PC-3 (cell line): ENCODE results near the gene CEP128. TPM values are rescaled to one million over a fixed set of nuclear protein-coding genes. Genes with fewer than 3 reads are reported as not detected.

ENCODE experiments used
- ATAC-seq: fragments of 200-7000 bp; cut with Tn5 transposase; 2 replicates; pipeline ENCODE4 v1.9.1; 2020; ENCODE audit warnings: mild to moderate bottlenecking, moderate library complexity
- BruUV-seq: library from RNA; stranded (reverse); fragments of 400-500 nt; replicated peaks from 2 replicates; lab custom pipeline; 2021; lab: Mats Ljungman, UMichigan
- CTCF ChIA-PET: fragments of 300-600 bp; sonication (Branson Sonifier 250); formaldehyde crosslinking; loops from one replicate; lab custom pipeline; 2022; ENCODE audit warnings: antibody characterized with exemption; lab: Charles Lee
- POLR2A ChIA-PET: fragments of 300-600 bp; sonication (Branson Sonifier 250); formaldehyde crosslinking; loops from one replicate; lab custom pipeline; 2022; ENCODE audit warnings: antibody characterized with exemption; ENCODE audit not compliant: unreplicated experiment; lab: Charles Lee
- DNase-seq: peaks from one replicate; pipeline ENCODE4 v3.0.0-alpha.2; 2015
- H2AFZ ChIP-seq: fragments of 300-600 bp; sonication (generic); 2 replicates; pipeline ENCODE4 v1.6.0; 2016; ENCODE audit warnings: antibody characterized with exemption, low read length
- H3F3A ChIP-seq: fragments of 300-600 bp; sonication (generic); one replicate; pipeline ENCODE4 v1.6.0; 2017; ENCODE audit warnings: antibody characterized with exemption, low read length, control low read depth, mild to moderate bottlenecking; ENCODE audit not compliant: unreplicated experiment
- H3K27ac ChIP-seq: fragments of 300-600 bp; sonication (generic); 2 replicates; pipeline ENCODE4 v1.5.1; 2016; ENCODE audit warnings: mild to moderate bottlenecking, low read length
- H3K27me3 ChIP-seq: fragments of 300-600 bp; sonication (generic); 2 replicates; pipeline ENCODE4 v1.6.1; 2016; ENCODE audit warnings: low read length, mixed read lengths
- H3K36me3 ChIP-seq: fragments of 300-600 bp; sonication (generic); 2 replicates; pipeline ENCODE4 v1.6.1; 2016; ENCODE audit warnings: low read depth, mixed run types, low read length, mixed read lengths
- H3K4me1 ChIP-seq: fragments of 300-600 bp; sonication (generic); 2 replicates; pipeline ENCODE4 v1.5.1; 2016; ENCODE audit warnings: low read length; ENCODE audit not compliant: insufficient read depth
- H3K4me2 ChIP-seq: fragments of 300-600 bp; sonication (generic); 2 replicates; pipeline ENCODE4 v1.6.0; 2016; ENCODE audit warnings: low read length
- H3K4me3 ChIP-seq: fragments of 300-600 bp; sonication (generic); 2 replicates; pipeline ENCODE4 v1.5.1; 2016; ENCODE audit warnings: mild to moderate bottlenecking, low read length, mixed read lengths
- H3K79me2 ChIP-seq: fragments of 300-600 bp; sonication (generic); 2 replicates; pipeline ENCODE4 v1.6.1; 2017; ENCODE audit warnings: low read length, mixed read lengths
- H3K9ac ChIP-seq: fragments of 300-600 bp; sonication (generic); 2 replicates; pipeline ENCODE4 v1.6.0; 2016; ENCODE audit warnings: mild to moderate bottlenecking, low read length
- H3K9me2 ChIP-seq: fragments of 300-600 bp; sonication (generic); replicated peaks from 2 replicates; pipeline ENCODE4 v1.6.1; 2016; ENCODE audit warnings: mixed run types, low read length, mixed read lengths
- H3K9me3 ChIP-seq: fragments of 300-600 bp; sonication (generic); 2 replicates; pipeline ENCODE4 v1.6.1; 2016; ENCODE audit warnings: low read length, mixed read lengths
- H4K20me1 ChIP-seq: fragments of 300-600 bp; sonication (generic); 2 replicates; pipeline ENCODE4 v1.6.1; 2016; ENCODE audit warnings: low read length, mixed read lengths
- CTCF ChIP-seq: fragments of 300-600 bp; sonication (generic); conservative IDR thresholded peaks from 2 replicates; pipeline ENCODE4 v1.5.1; 2017; ENCODE audit warnings: antibody characterized with exemption, low read depth, mild to moderate bottlenecking, low read length
- EZH2 ChIP-seq: fragments of 300-600 bp; sonication (generic); IDR thresholded peaks from one replicate; pipeline ENCODE4 v1.6.1; 2017; ENCODE audit warnings: antibody characterized with exemption, mild to moderate bottlenecking, low read length; ENCODE audit not compliant: unreplicated experiment
- EZH2phosphoT487 ChIP-seq: fragments of 300-600 bp; sonication (generic); IDR thresholded peaks from 2 replicates; pipeline ENCODE4 v1.6.1; 2018; ENCODE audit warnings: mild to moderate bottlenecking, antibody characterized with exemption, low read length, borderline replicate concordance
- intact Hi-C: fragments of 100-400 bp; cut with micrococcal nuclease; formaldehyde crosslinking; loops from 2 replicates; pipeline ENCODE4 v1.9.0; 2023
- total RNA-seq: library from RNA; depleted of rRNA; stranded (reverse); fragments of >200 nt; gene quantifications from 2 replicates; pipeline ENCODE4 v1.2.3, GENCODE V29; 2014

The CEP128 gene
- total RNA-seq, 1 experiment from 2014 or later, result 11.6 TPM

GRCh38 chr14:80692903-80693302, 248.6 kb downstream of the CEP128 start:
- H3K9me3 ChIP-seq, result no peaks in the 10 kb centered on the region
- no peaks in the 10 kb centered on the region for H3K36me3 ChIP-seq
- ChIA-PET POLR2A (no interaction called here), CTCF (no interaction called here)
- H3K4me3 ChIP-seq, result no peak overlapping the region
- H3K9me2 ChIP-seq, result no peaks in the 10 kb centered on the region
- H3K4me2 ChIP-seq, result no peak overlapping the region
- H3K27me3 ChIP-seq, result no peaks in the 10 kb centered on the region
- no peaks in the 10 kb centered on the region for H4K20me1 ChIP-seq
- H3K27ac ChIP-seq, result no peak overlapping the region
- no TSS peak for BruUV-seq
- no peaks in the 10 kb centered on the region for H3F3A ChIP-seq
- H3K79me2 ChIP-seq, result no peaks in the 10 kb centered on the region
- H3K9ac ChIP-seq, result no peak overlapping the region
- DNase-seq (no peak), ATAC-seq (no peak)
- no peak overlapping the region for H2AFZ ChIP-seq
- TF ChIP-seq EZH2phosphoT487 (no peak), EZH2 (no peak)
- H3K4me1 ChIP-seq, result no peaks in the 10 kb centered on the region
- intact Hi-C loops, result no loop called here

- no peaks in the 10 kb centered on the region for H3K4me1 ChIP-seq
Measured at GRCh38 chr14:80681651-80682050, 259.9 kb downstream of the CEP128 start.

GRCh38 chr14:80679273-80679672, 262.3 kb downstream of the CEP128 start:
- intact Hi-C loops, result no loop called here
- no peak overlapping the region for H3K4me3 ChIP-seq
- CTCF ChIA-PET, result no interaction called here
- H3K27me3 ChIP-seq, result no peaks in the 10 kb centered on the region
- no peak overlapping the region for H3K4me2 ChIP-seq
- H3K9ac ChIP-seq, result no peak overlapping the region
- ATAC-seq (no peak), DNase-seq (no peak)
- no peak overlapping the region for H2AFZ ChIP-seq
- no TSS peak for BruUV-seq
- H3K9me2 ChIP-seq, result no peaks in the 10 kb centered on the region
- H3K27ac ChIP-seq, result no peak overlapping the region
- no peaks in the 10 kb centered on the region for H3K79me2 ChIP-seq
- H3K36me3 ChIP-seq, result peaks cover 39% of the 10 kb centered on the region
- H3K4me1 ChIP-seq, result peaks cover 7% of the 10 kb centered on the region; the same call in 1 of the 2 replicates
- H3F3A ChIP-seq, result no peaks in the 10 kb centered on the region
- POLR2A ChIA-PET, result no interaction called here
- peaks cover 21% of the 10 kb centered on the region; the same call in 1 of the 2 replicates for H3K9me3 ChIP-seq
- no peaks in the 10 kb centered on the region for H4K20me1 ChIP-seq
- no peak for TF ChIP-seq EZH2phosphoT487
- TF ChIP-seq EZH2, result no peak
- TF ChIP-seq CTCF, result no peak

More at GRCh38 chr14:80681651-80682050, 259.9 kb downstream of the CEP128 start:
- BruUV-seq, result no TSS peak
- Histone ChIP-seq H3K4me3 (no peak overlapping the region), H3K27me3 (no peaks in the 10 kb centered on the region), H3K9me3 (peaks cover 21% of the 10 kb centered on the region; the same call in 1 of the 2 replicates), H3K9ac (no peak overlapping the region), H3K4me2 (no peak overlapping the region), H3K27ac (no peak overlapping the region), H3K36me3 (peaks cover 39% of the 10 kb centered on the region), H3K79me2 (no peaks in the 10 kb centered on the region), H3F3A (no peaks in the 10 kb centered on the region), H3K9me2 (no peaks in the 10 kb centered on the region), H2AFZ (no peak overlapping the region), H4K20me1 (no peaks in the 10 kb centered on the region)
- peak; percentile 24; the same call in 1 of the 2 replicates for ATAC-seq
- DNase-seq, result peak; percentile 6
- ChIA-PET CTCF (no interaction called here), POLR2A (no interaction called here)
- intact Hi-C loops, result no loop called here
- TF ChIP-seq EZH2phosphoT487 (no peak), EZH2 (no peak), CTCF (no peak)
